ENCODE measurements around the gene SAMHD1. TPM values are rescaled to one million over a fixed set of nuclear protein-coding genes. Genes with fewer than 3 reads are reported as not detected.

Gene SAMHD1
- total and polyA plus RNA-seq, 2 donors (not counting 3 experiments of a cell fraction or from before 2014, with no cell fraction given) = 13.7 to 27.5 TPM

GRCh38 chr20:36926653-36927200 lies 24.8 kb downstream of the SAMHD1 start:
- Histone ChIP-seq H3K4me2 (ENCODE audit: insufficient read depth, low read length) (no peak overlapping the region), H3K4me3 (replicated peaks in 1 of 3; ENCODE audit: insufficient read depth in 1 of 3, low read depth in 1 of 3, low read length in 3 of 3) (no peak overlapping the region), H2AFZ (ENCODE audit: low read depth, low read length) (no peak overlapping the region), H4K20me1 (replicated peaks; ENCODE audit: control insufficient read depth, extremely low read depth, insufficient read depth, low read length) (no peaks in the 10 kb centered on the region), H3K27ac (ENCODE audit: insufficient read depth, low read depth, low read length) (no peak overlapping the region), H3K36me3 (ENCODE audit: control insufficient read depth in 2 of 2, extremely low read depth in 1 of 2, insufficient read depth in 2 of 2, low read length in 2 of 2) (peaks cover 0 to 3% of the 10 kb centered on the region in 2 experiments), H3K79me2 (ENCODE audit: control insufficient read depth, insufficient read depth, low read length) (no peaks in the 10 kb centered on the region), H3K9me1 (replicated peaks; ENCODE audit: control insufficient read depth, extremely low read depth, insufficient read depth, low read length) (no peaks in the 10 kb centered on the region), H3K9me3 (replicated peaks; ENCODE audit: control insufficient read depth, insufficient read depth, low read length) (no peaks in the 10 kb centered on the region), H3K4me1 (ENCODE audit: control insufficient read depth, extremely low read depth, insufficient read depth, low read length) (no peaks in the 10 kb centered on the region), H3K9ac (replicated peaks; ENCODE audit: extremely low read depth, insufficient read depth, low read length) (no peak overlapping the region), H3K27me3 (ENCODE audit: control insufficient read depth in 2 of 2, insufficient read depth in 2 of 2, low read length in 2 of 2) (no peaks in the 10 kb centered on the region)
- CTCF ChIA-PET = no interaction called here
- intact Hi-C loops (cut with micrococcal nuclease) (no loop called here), dilution Hi-C loops (cut with MboI; ENCODE audit: extremely low pct_ligation_motif_present, low sequenced_read_pairs) (no loop called here)
- FAIRE-seq (no peak), DNase-seq (ENCODE audit: low read depth, low spot score) (no peak)
- POLR2A ChIA-PET = no interaction called here
- no peak for TF ChIP-seq POLR2A (IDR thresholded peaks at IDR 0.05; ENCODE audit: low read depth, low read length)
- no peak for TF ChIP-seq MAX (IDR thresholded peaks at IDR 0.05; ENCODE audit: insufficient read depth, insufficient read length)
- no peak for TF ChIP-seq GATA2 (IDR thresholded peaks at IDR 0.05; ENCODE audit: insufficient read depth, insufficient read length, low read depth, low read length)
- no TSS peak for BruUV-seq (replicated peaks)

GRCh38 chr20:36925234-36925633 lies 26.3 kb downstream of the SAMHD1 start:
- ChIA-PET CTCF (interaction anchor here (0.9 to 1.0 kb wide), 2 partner anchors 9 to 17 kb away, joined by 3 read pairs; no protein-coding TSS in a partner anchor), POLR2A (no interaction called here)
- H3K9me3 ChIP-seq (replicated peaks; ENCODE audit: control insufficient read depth, insufficient read depth, low read length) = no peaks in the 10 kb centered on the region
- no peak overlapping the region for H3K9ac ChIP-seq (replicated peaks; ENCODE audit: extremely low read depth, insufficient read depth, low read length)
- no peaks in the 10 kb centered on the region for H4K20me1 ChIP-seq (replicated peaks; ENCODE audit: control insufficient read depth, extremely low read depth, insufficient read depth, low read length)
- no peak overlapping the region for H2AFZ ChIP-seq (ENCODE audit: low read depth, low read length)
- TF ChIP-seq EZH2 (IDR thresholded peaks at IDR 0.05; ENCODE audit: borderline replicate concordance, low read depth, low read length, severe bottlenecking) (no peak), FOS (IDR thresholded peaks at IDR 0.05; ENCODE audit: borderline replicate concordance, insufficient read depth, low read length) (no peak)
- H3K27ac ChIP-seq (ENCODE audit: insufficient read depth, low read depth, low read length) = no peak overlapping the region
- no peaks in the 10 kb centered on the region for H3K79me2 ChIP-seq (ENCODE audit: control insufficient read depth, insufficient read depth, low read length)
- H3K36me3 ChIP-seq (ENCODE audit: control insufficient read depth in 2 of 2, extremely low read depth in 1 of 2, insufficient read depth in 2 of 2, low read length in 2 of 2) = peaks cover 0 to 3% of the 10 kb centered on the region in 2 experiments
- no TSS peak for BruUV-seq (replicated peaks)
- no peaks in the 10 kb centered on the region for H3K9me1 ChIP-seq (replicated peaks; ENCODE audit: control insufficient read depth, extremely low read depth, insufficient read depth, low read length)
- H3K4me3 ChIP-seq (replicated peaks in 1 of 3; ENCODE audit: insufficient read depth in 1 of 3, low read depth in 1 of 3, low read length in 3 of 3) = no peak overlapping the region
- no peak for DNase-seq (ENCODE audit: low read depth, low spot score)
- dilution Hi-C loops (cut with MboI; ENCODE audit: extremely low pct_ligation_motif_present, low sequenced_read_pairs) = no loop called here
- intact Hi-C loops (cut with micrococcal nuclease) = no loop called here
- FAIRE-seq = no peak
- H3K4me2 ChIP-seq (ENCODE audit: insufficient read depth, low read length) = no peak overlapping the region
- no peaks in the 10 kb centered on the region for H3K27me3 ChIP-seq (ENCODE audit: control insufficient read depth in 2 of 2, insufficient read depth in 2 of 2, low read length in 2 of 2)
- no peaks in the 10 kb centered on the region for H3K4me1 ChIP-seq (ENCODE audit: control insufficient read depth, extremely low read depth, insufficient read depth, low read length)
